Erythroblast (primary cell): Measurements from ENCODE around the gene MTG2.
"Not testable (repeated sequence)": the region's sequence is repeated elsewhere in the genome, so short reads cannot be mapped to it uniquely, and the experiment has no call there.

ENCODE experiments used
- DNase-seq, 2 experiments: peaks; one replicate each; lab custom pipeline; 2025; lab: John Stamatoyannopoulos, UW
- GATA1 ChIP-seq: IDR thresholded peaks from 2 replicates; pipeline ENCODE4 v1.6.1; 2011; ENCODE audit warnings: low read depth, mild to moderate bottlenecking, control low read depth, low read length, moderate library complexity
- POLR2A ChIP-seq: IDR thresholded peaks from 2 replicates; pipeline ENCODE4 v1.6.1; 2011; ENCODE audit warnings: mild to moderate bottlenecking, low read length

MTG2 gene

GRCh38 chr20:62141043-62141396 lies 41.8 kb upstream of the MTG2 start:
- no peak for DNase-seq
- TF ChIP-seq GATA1 (no peak), POLR2A (no peak)

GRCh38 chr20:62141397-62142251 lies 41.2 kb upstream of the MTG2 start:
- TF ChIP-seq POLR2A, result no peak
- no peak for TF ChIP-seq GATA1
- DNase-seq, result peak in 1 of 2 experiments; percentile 55

GRCh38 chr20:62142252-62143080 lies 40.4 kb upstream of the MTG2 start:
- peak; percentile 56 to 61 for DNase-seq
- no peak for TF ChIP-seq GATA1
- TF ChIP-seq POLR2A, result peak; percentile 11

- DNase-seq, result peak; percentile 95 to 98
- TF ChIP-seq GATA1, result no peak
- TF ChIP-seq POLR2A, result peak; percentile 76
Measured at GRCh38 chr20:62143081-62143956, 39.5 kb upstream of the MTG2 start, which contains the start of the genes PSMA7 and SS18L1. PSMA7 (minus strand) TSS chr20:62143394; CDS start chr20:62143303, 91 bp downstream. SS18L1 (plus strand) TSS chr20:62143769; CDS start chr20:62143821, 52 bp downstream.

- peak; percentile 72 to 81 for DNase-seq
Measured at GRCh38 chr20:62143957-62144825, 38.6 kb upstream of the MTG2 start.

GRCh38 chr20:62145688-62146018 lies 37.2 kb upstream of the MTG2 start:
- no peak for DNase-seq
- TF ChIP-seq GATA1 (no peak), POLR2A (no peak)

More at GRCh38 chr20:62143957-62144825, 38.6 kb upstream of the MTG2 start:
- no peak for TF ChIP-seq GATA1
- peak; percentile 40 for TF ChIP-seq POLR2A

- DNase-seq, result peak; percentile 50 to 69
- TF ChIP-seq POLR2A (peak; percentile 29), GATA1 (no peak)
Measured at GRCh38 chr20:62146019-62146755, 36.6 kb upstream of the MTG2 start.

- TF ChIP-seq POLR2A (no peak), GATA1 (no peak)
Measured at GRCh38 chr20:62147125-62147524, 35.7 kb upstream of the MTG2 start.

GRCh38 chr20:62147528-62147927 lies 35.3 kb upstream of the MTG2 start:
- DNase-seq, result no peak
- TF ChIP-seq POLR2A, result no peak
- no peak for TF ChIP-seq GATA1

More at GRCh38 chr20:62147125-62147524, 35.7 kb upstream of the MTG2 start:
- DNase-seq, result no peak

- not testable (repeated sequence) for DNase-seq
Measured at GRCh38 chr20:62148383-62148782, 34.4 kb upstream of the MTG2 start.

GRCh38 chr20:62148908-62149314 lies 33.9 kb upstream of the MTG2 start:
- no peak for DNase-seq
- TF ChIP-seq GATA1, result no peak
- no peak for TF ChIP-seq POLR2A
